NCI-H2081 (cell line): ENCODE results near the gene GKN2.
"Not testable (repeated sequence)": the region's sequence is repeated elsewhere in the genome, so short reads cannot be mapped to it uniquely, and the experiment has no call there.

Source experiments
- DNase-seq, 2 experiments: peaks; one replicate each; lab custom pipeline; 2025; lab: John Stamatoyannopoulos, UW

GKN2 gene

DNA sequence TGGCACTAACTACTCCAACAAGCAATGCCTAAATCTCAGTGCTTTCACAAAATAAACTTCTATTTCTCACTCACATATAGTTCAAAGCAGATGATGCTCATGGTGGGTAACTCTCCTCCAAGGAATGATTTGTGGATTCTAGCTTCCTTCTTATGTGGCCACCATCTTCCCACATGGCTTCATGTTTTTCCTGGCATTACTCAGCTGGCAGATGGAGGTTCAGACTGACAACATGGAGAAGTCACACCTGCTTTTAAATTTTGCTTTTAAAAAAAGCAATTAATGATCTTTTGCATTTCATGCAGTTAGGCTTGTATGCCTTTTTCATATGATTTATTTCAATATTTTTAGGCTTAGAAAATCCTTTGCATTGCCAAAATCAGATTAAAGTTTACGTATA, 6.3 kb upstream of the GKN2 start:
- no peak for DNase-seq

DNA sequence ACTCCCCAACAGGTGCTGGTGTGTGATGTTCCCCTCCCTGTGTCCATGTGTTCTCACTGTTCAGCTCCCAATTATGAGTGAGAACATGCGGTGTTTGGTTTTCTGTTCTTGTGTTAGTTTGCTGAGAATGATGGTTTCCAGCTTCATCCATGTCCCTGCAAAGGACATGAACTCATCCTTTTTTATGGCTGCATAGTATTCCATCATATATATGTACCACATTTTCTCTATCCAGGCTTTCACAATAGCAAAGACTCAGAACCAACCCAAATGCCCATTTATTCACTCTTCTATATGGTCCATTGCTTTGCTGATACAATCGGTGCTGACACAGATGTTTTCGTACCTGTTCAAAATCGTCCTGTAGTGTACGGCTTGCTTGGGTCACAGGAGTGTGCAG, 2.7 kb upstream of the GKN2 start:
- DNase-seq = not testable (repeated sequence)

DNA sequence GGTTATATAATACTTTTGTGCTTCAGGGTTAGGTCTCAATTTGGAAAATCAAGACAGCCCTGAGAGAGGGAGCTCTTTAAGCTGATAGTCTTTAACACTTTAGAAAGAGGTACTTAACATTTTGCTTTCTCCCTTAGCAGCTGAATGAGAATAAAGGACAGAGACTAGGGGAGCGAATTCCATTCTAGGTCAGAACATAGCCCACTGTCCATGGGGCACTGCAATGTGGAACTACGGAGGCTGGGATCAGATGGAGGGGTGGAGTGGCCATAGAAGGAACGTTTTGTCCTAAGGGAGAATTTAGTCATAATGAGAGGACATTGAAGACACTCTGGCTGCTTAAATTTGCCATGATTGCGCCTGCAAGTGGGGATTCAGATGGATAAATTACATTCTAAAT, 794 bp downstream of the GKN2 start:
- DNase-seq = no peak

DNA sequence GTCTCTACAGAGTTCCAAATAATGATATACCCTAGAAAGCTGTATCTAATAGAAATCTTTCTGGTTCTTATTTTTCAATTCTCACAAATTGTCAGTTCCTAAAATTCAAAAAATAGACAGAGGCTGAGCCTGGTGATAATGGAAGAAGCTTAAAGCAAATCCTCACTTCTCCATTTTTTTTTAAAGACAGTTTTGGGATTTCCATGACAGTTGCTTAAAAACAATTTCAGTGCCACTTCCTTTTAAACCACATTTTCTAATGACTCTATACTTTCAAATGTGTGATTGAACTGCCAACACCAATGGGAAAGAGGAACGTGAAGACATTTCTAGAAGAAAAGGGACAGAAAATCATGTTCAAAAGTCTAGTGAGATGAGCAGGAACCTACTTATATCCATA, 4.0 kb downstream of the GKN2 start:
- DNase-seq = no peak

DNA sequence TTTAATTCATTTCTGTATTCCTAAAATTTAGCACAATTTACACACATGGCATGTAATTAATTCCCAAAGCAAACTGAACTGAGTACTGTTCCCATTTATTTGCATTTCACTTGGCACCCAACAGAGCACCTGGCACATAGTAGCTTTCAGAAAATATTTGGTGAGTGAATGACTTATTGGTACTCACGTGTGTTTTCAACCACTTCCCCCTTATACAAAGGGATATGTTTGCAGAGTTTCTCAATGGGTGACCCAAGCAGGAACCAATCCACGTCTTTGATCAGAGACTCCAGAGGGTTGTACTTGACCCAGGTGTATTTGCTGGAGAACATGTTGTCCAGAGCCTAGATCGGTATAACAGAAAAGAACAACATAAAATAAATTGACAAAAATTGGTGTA, 6.6 kb downstream of the GKN2 start:
- DNase-seq = peak; percentile 67 to 88

DNA sequence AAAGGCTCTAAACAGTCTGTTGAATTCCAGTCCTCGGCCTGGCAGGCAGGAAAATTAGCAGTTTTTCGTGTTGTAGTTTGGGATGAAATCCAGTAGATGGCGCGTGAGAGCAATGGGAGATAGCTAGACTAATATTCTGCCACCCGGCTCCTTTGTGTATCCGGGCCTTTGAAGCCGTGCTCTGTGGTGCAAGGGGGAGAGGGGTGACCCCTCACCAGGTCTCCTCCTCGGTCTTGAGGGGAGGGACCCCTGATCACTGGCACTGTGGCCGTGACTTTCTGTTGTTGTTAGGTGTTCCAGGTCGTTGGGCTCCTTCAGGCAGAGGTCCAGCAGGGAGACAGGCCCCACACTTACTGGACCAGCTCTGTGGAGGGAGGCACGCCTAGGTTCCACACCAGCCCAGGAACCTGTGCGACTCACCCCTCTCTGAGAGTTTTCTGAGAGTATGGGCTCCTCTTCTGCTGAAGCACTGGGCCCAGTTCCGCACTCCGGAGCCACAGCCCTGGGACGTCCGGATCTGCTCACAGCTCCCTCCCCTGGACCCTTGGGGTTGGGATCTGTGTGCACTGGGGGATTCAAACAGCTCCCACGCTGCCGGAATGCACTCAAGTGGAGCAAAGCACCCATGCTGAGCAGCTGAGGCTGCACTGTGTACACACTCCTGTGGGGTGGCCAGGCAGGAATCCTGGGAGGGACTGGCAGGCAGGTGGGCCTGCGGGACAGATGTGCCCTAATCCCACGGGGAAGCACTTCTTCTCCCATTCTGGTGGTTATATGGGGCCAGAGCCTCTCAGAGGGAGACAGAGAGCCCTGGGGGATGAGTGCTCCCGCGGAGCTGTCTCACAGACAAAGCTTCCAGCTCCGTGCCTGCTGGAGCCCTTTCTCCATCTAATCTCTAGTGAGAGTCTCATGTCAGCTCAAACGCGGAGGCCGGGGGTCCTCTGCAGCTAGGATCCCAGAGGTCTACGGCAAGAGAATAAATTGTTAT, 8.8 kb downstream of the GKN2 start:
- DNase-seq = peak; percentile 54 to 75

DNA sequence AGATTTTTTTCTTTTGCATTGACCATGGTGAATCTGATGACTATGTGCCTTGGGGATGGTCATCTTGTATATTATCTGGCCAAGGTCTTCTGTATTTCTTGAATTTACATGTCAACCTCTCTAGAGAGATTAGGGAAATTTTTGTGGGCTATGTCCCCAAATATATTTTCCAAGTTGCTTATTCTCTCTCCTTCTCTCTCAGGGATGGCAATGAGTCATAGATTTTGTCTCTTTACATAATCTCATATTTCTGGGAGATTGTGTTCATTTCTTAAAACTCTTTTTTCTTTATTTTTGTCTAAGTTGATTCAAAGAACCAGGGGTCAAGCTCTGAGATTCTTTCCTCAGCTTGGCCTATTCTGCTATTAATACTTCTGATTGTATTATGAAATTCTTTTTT, 9.9 kb downstream of the GKN2 start:
- no peak for DNase-seq

DNA sequence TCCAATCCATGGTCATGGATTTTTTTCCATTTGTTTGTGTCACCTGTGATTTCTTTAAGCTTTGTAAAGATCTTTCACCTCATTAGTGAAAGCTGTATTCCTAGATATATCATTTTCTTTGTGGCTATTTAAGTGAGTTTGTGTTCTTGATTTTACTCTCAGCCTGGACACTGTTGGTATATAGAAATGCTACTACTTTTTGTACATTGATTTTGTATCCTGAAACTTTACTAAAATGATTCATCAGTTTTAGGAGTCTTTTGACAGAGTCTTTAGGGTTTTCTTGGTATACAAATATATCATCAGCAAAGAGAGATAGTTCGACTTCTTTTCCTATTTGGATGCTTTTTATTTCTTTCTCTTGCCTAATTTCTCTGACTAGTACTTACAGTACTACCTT, 12.3 kb downstream of the GKN2 start:
- no peak for DNase-seq

DNA sequence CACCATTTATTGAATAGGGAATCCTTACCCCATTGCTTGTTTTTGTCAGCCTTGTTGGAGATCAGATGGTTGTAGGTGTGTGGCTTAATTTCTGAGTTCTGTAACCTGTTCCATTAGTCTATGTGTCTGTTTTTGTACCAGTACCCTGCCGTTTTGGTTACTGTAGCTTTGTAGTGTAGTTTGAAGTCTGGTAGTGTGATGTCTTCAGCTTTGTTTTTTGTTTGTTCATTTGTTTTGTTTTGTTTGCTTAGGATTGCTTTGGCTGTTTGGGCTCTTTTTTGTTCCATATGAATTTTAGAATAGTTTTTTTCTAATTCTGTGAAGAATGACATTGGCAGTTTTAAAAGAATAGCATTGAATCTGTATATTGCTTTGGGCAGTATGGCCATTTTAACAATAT, 12.7 kb downstream of the GKN2 start:
- DNase-seq = no peak

DNA sequence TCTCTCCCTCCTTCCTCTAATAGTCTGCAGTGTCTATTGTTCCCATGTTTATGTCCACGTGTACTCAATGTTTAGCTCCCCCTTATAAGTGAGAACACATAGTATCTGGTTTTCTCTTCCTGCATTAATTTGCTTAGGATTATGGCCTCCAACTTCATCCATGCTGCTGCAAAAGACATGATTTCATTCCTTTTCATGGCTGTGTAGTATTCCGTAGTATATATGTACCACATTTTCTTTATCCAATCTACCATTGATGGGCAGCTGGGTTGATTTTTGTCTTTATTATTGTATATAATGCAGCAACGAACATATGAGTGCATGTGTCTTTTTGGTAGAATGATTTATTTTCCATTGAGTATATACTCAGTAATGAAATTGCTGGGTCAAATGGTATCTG, 13.8 kb downstream of the GKN2 start:
- no peak for DNase-seq

DNA sequence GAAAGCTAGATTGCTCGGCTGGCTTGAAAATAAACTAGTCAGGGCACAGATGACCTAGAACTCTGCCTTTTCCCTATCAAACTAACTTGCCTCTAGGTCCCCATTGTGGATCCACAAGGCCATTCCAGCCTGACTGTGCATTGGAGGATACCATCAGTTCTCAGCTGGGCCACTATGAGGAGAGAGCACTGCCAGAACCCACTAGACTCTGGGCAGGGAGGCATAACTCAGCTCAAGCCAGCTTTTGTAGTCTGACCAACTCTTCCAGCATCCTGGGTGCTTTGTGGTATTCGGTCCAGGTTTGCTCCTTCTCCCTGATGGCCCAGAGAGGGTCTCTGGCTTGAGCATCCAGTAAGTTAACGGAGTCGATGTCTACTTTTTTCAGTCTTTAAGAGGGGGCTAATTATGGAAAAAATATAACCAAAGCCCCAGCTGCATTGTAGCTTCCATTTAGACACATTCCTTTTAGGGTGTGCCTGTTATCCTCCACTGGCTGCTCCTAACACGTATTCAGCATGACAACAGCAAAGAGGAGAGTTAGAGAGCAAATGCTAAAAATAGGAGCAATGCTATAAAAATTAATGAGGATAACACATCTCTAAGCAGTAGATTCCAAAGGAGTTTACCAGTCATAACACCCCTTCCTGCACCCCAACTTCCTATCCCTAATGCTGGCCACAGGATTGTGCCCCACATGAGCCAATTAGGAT, 15.2 kb downstream of the GKN2 start:
- no peak for DNase-seq

DNA sequence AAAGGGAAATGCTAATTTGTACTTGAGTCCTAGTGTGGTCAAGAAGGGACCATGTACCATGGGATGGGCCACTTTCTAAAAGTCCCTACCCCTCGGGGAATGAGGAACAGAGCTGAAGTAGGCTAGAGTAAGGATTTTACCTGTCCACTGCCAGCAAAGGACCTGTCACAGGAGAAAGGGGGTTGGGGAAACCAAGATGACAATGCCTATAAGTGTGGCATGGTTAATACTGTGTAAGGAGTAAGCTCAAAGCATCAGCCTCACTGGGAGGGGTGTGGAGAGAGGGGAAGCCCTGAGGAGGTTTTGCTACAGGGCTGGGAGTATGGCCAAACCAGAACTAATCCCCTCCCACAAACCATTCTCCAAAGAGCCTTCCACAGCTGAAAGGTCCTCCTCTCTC, 15.8 kb downstream of the GKN2 start:
- no peak for DNase-seq

DNA sequence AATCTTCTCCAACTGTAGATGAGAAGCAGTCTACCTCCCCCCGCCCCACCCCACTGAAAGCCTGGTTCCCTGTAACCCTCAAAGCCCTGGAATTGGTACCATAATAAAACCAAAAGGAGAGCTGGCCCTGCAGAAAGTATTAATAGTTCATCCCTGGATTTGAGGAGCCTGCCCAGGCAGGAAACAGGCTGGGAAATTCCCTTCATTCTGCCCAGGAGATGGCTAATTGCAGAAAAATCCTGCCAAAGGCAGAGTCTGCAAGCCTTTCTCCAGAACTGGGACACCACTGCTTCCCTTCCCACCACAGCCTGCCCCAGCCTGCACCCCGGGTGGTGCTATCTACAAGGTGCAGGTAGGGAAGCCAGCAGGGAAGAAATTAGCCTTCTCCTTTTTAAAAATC, 16.3 kb downstream of the GKN2 start:
- DNase-seq = no peak

DNA sequence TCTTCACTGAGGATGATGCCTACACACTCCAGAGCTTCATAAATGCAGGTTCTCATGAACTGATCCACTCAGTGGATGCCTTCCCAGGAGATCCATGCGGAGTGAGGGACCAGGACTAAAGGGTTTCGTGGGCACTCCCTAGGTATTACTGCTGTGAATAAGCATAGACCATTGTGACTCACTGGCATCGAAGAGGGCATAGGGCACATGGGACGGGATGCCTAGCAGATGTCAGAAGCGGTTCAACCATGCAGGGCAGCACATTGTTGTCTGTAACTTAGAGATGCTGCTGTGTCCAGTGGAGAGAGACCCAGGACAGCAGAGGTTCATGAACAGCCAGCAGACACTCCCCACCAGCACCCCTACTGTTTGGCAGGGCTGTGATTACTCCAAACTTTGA, 17.2 kb downstream of the GKN2 start:
- no peak for DNase-seq

DNA sequence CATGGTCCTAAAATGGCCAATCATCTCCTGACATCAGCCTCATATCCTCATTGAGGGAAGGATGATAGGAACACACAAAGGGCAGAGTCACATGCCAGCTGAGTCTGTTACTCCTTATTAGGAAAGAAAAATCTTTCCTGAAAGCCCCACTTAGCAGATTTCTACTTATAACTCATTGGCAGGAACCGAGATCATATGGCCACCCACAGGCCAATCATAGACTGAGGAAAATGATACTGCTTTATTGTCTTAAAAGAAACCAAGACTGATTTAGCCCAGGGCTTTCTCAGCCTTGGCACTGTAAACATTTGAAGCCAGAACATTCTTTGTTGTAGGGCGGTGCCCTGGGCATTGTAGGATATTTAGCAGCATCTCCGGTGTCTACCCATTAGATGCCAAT, 18.7 kb downstream of the GKN2 start:
- DNase-seq = no peak

DNA sequence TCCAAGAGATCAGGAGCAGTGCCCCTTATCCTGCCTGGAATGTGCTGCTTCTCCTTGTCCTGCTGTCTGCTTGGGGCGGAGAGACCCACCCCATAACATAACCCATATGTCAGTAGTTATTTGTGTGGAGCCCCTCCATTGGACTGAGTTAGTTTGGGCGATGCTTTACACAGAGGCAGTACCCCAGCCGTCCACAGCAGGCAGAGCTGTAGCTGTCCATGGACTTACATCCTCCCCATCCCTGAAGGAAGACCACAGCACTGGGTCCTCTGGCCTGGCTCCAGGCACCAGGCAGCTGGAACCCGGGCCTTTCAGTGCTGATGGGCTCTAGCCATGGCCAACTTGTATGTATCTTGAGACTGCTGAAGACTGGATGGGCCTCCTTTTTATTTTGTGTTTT, 20.3 kb downstream of the GKN2 start:
- no peak for DNase-seq

DNA sequence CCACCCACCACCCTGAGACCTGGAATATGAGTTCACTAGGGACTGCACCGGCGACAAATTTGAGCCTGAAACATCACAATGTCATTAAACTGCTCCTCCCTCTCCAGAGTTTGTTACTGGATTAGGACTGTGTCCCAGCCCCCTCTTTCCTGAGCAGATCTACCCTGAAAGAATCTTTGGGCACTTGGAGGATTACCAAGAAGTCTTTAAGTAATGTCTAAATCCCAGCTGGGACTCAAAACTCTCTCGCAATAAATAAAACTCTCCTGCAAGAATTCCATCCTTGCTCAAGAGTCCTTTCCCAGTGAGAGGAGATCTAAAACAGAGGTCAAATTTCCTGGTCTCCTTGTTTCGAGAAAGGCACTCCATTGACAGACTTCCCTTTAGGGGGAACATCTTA, 20.9 kb downstream of the GKN2 start:
- DNase-seq = no peak

DNA sequence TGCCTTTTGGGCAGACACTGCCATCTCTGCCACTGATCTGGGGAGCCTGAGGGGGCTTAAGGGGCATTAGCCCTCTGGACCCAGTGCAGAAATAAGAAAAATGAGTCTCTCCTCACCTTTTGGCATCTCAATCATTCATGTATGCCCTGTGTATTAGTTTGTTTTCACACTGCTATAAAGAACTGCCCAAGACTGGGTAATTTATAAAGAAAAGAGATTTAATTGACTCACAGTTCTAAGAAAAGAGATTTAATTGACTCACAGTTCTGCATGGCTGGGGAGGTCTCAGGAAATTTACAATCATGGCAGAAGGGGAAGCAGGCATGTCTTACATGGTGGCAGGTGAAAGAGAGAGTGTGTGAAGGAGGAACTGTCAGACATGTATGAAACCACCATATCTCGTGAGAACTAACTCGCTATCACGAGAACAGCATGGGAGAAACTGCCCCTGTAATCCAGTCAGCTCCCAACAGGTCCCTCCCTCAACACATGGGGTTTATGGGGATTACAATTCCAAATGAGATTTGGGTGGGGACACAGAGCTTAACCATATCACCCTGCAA, 21.5 kb downstream of the GKN2 start:
- DNase-seq = no peak

DNA sequence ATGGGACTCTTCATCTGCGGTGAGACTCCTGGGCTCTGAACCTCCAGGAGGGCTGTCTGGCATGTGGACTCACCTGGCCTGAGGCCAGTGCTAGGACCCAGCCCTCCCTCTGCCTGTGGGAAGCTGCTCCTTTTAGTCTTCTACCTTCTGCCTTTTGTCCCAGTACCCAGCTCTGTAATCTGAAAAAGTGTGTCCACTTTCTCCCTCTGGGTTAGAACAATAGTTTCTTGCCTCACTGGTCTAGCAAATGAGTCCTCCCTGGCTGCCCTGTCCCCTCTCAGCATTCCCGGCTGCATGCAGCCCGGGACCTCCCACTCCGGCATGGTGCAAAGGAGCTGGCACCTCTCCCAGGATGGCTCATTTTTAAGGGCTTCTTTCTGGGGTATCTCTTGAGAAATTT, 25.9 kb downstream of the GKN2 start:
- DNase-seq = no peak

DNA sequence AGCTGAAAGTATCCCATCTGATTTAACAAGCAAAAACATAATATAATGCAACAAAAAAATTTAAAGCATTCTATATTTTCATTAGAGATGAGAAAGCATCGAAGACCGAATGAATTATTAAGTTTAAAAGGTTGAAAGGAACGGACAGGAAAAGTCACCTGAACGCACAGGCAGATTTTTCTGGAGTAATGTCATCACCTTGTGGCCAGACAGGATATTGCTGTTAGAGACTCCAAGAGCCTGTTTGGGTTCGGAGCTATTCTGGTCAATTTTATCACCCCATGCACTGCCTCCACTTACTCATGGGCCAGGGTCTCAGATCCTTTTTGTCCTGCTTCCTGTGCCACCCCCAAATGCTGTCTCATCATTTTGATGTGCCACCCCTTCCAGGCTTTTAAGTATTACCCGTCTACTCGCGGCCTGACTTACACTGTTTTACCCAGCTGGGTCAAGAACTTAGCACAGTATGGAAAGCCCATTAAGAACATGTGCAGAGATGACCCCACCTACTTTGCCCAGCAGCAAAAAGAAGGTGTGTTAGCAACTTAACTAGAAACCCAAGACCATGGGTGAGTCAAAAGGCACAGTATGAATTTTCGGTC, 27.3 kb downstream of the GKN2 start:
- peak; percentile 7 to 31 for DNase-seq

DNA sequence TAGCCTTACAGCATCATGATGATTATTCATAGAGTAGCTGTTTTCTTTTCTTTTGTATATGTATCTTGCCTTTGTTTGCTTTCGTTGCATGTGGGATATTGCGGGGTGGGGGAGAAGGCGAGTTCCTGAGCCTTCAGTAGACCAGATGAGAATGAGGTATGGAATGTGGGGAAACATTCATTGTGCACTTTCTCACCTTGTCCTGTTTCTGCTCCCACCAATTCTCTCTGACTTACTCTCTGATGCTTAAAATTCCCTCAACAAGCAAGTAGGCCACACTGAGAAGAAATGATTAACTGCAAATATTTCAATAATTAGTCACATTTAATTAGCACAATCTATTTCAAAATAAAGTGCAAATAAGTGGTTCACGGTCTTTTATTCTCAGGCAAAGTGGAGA, 31.0 kb downstream of the GKN2 start:
- no peak for DNase-seq

DNA sequence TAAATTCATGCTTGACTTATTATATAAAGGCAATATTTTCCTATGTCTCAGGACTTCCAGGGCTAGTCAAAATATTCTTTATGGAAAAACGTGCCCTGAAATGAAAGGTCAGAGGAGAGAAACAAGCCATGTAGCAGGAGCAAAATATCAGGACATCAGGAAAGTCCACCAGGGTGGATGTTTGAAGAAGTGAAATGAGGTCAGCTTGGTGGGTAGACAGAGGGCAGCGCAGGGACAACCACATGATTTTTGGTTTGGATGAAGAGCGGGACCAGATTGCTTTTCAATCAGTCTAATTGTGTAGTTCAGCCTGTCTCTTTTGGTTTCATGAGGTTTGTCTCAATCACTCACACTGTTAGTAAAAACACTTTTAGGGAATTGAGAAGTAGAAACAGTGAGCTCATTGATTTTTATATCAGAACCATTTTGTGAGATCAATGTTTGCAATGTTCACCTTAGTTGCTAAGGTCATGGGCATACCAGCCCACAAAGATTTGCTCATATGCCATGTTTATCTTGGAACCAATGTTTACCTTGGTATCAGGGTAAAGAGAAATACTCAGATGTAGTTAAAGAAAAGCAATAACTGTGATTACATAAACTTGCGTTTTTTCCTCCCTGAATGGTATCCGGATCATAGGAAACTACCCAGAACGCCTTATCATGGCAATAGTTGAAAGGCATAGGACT, 32.1 kb downstream of the GKN2 start:
- DNase-seq = no peak
